PC-3 (cell line): Measurements from ENCODE around the gene GTPBP1. TPM values are rescaled to one million over a fixed set of nuclear protein-coding genes. Genes with fewer than 3 reads are reported as not detected.

Experiments
- ATAC-seq: fragments of 200-7000 bp; cut with Tn5 transposase; 2 replicates; pipeline ENCODE4 v1.9.1; 2020; ENCODE audit warnings: mild to moderate bottlenecking, moderate library complexity
- BruUV-seq: library from RNA; stranded (reverse); fragments of 400-500 nt; replicated peaks from 2 replicates; lab custom pipeline; 2021; lab: Mats Ljungman, UMichigan
- CTCF ChIA-PET: fragments of 300-600 bp; sonication (Branson Sonifier 250); formaldehyde crosslinking; loops from one replicate; lab custom pipeline; 2022; ENCODE audit warnings: antibody characterized with exemption; lab: Charles Lee
- POLR2A ChIA-PET: fragments of 300-600 bp; sonication (Branson Sonifier 250); formaldehyde crosslinking; loops from one replicate; lab custom pipeline; 2022; ENCODE audit warnings: antibody characterized with exemption; ENCODE audit not compliant: unreplicated experiment; lab: Charles Lee
- DNase-seq: peaks from one replicate; pipeline ENCODE4 v3.0.0-alpha.2; 2015
- H2AFZ ChIP-seq: fragments of 300-600 bp; sonication (generic); 2 replicates; pipeline ENCODE4 v1.6.0; 2016; ENCODE audit warnings: antibody characterized with exemption, low read length
- H3F3A ChIP-seq: fragments of 300-600 bp; sonication (generic); one replicate; pipeline ENCODE4 v1.6.0; 2017; ENCODE audit warnings: antibody characterized with exemption, low read length, control low read depth, mild to moderate bottlenecking; ENCODE audit not compliant: unreplicated experiment
- H3K27ac ChIP-seq: fragments of 300-600 bp; sonication (generic); 2 replicates; pipeline ENCODE4 v1.5.1; 2016; ENCODE audit warnings: mild to moderate bottlenecking, low read length
- H3K27me3 ChIP-seq: fragments of 300-600 bp; sonication (generic); 2 replicates; pipeline ENCODE4 v1.6.1; 2016; ENCODE audit warnings: low read length, mixed read lengths
- H3K36me3 ChIP-seq: fragments of 300-600 bp; sonication (generic); 2 replicates; pipeline ENCODE4 v1.6.1; 2016; ENCODE audit warnings: low read depth, mixed run types, low read length, mixed read lengths
- H3K4me1 ChIP-seq: fragments of 300-600 bp; sonication (generic); 2 replicates; pipeline ENCODE4 v1.5.1; 2016; ENCODE audit warnings: low read length; ENCODE audit not compliant: insufficient read depth
- H3K4me2 ChIP-seq: fragments of 300-600 bp; sonication (generic); 2 replicates; pipeline ENCODE4 v1.6.0; 2016; ENCODE audit warnings: low read length
- H3K4me3 ChIP-seq: fragments of 300-600 bp; sonication (generic); 2 replicates; pipeline ENCODE4 v1.5.1; 2016; ENCODE audit warnings: mild to moderate bottlenecking, low read length, mixed read lengths
- H3K79me2 ChIP-seq: fragments of 300-600 bp; sonication (generic); 2 replicates; pipeline ENCODE4 v1.6.1; 2017; ENCODE audit warnings: low read length, mixed read lengths
- H3K9ac ChIP-seq: fragments of 300-600 bp; sonication (generic); 2 replicates; pipeline ENCODE4 v1.6.0; 2016; ENCODE audit warnings: mild to moderate bottlenecking, low read length
- H3K9me2 ChIP-seq: fragments of 300-600 bp; sonication (generic); replicated peaks from 2 replicates; pipeline ENCODE4 v1.6.1; 2016; ENCODE audit warnings: mixed run types, low read length, mixed read lengths
- H3K9me3 ChIP-seq: fragments of 300-600 bp; sonication (generic); 2 replicates; pipeline ENCODE4 v1.6.1; 2016; ENCODE audit warnings: low read length, mixed read lengths
- H4K20me1 ChIP-seq: fragments of 300-600 bp; sonication (generic); 2 replicates; pipeline ENCODE4 v1.6.1; 2016; ENCODE audit warnings: low read length, mixed read lengths
- EZH2 ChIP-seq: fragments of 300-600 bp; sonication (generic); IDR thresholded peaks from one replicate; pipeline ENCODE4 v1.6.1; 2017; ENCODE audit warnings: antibody characterized with exemption, mild to moderate bottlenecking, low read length; ENCODE audit not compliant: unreplicated experiment
- EZH2phosphoT487 ChIP-seq: fragments of 300-600 bp; sonication (generic); IDR thresholded peaks from 2 replicates; pipeline ENCODE4 v1.6.1; 2018; ENCODE audit warnings: mild to moderate bottlenecking, antibody characterized with exemption, low read length, borderline replicate concordance
- intact Hi-C: fragments of 100-400 bp; cut with micrococcal nuclease; formaldehyde crosslinking; loops from 2 replicates; pipeline ENCODE4 v1.9.0; 2023
- total RNA-seq: library from RNA; depleted of rRNA; stranded (reverse); fragments of >200 nt; gene quantifications from 2 replicates; pipeline ENCODE4 v1.2.3, GENCODE V29; 2014
- TF ChIP-seq, protein P1 (sequence below): fragments of 300-600 bp; sonication (generic); conservative IDR thresholded peaks from 2 replicates; pipeline ENCODE4 v1.5.1; 2017; ENCODE audit warnings: antibody characterized with exemption, low read depth, mild to moderate bottlenecking, low read length

GTPBP1 gene
- total RNA-seq, 1 experiment from 2014 or later: 28.2 TPM

DNA sequence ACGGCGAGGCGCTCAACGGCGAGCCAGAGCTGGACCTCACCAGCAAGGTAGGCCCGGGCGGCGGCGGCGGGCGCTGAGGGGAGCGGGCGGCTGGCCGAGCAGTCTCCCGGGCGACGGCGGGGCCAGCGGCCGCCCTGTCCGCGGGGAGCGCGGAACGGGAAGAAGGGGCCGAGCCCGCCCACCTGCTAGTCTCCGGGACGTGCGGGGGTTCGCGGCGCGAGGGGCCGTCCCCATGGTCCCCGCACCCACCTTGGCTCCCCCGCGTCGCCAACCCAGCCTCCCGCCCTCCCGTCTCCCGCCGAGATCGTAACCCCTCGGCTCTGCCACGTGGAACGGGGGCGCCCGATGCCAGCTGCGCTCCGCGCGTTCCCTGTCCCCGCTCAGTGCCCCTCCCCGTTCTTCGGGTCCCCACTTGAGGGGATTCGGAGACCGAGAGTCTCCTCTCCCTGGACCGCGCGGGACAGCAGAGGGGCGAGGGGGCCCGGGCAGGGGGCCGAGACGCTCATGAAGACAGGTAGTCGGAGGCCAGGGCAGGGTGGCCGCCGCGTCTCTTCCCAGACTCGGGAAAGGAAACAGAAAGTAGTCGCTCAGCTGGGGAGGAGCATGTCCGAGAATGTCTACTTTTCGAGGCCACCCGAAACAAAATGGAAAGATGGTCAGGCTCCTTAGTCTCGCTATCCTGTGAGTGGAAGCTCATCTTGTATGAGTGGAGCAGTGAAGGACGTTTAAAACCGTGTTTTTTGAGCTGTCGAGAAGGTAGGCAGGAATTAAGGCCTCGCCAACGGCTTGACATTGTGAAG is 557 bp downstream of the GTPBP1 start:
- Histone ChIP-seq H3K4me3 (peak overlapping the region; percentile 95), H3K4me1 (peaks cover 41% of the 10 kb centered on the region), H3K27ac (peak overlapping the region; percentile 67), H3K4me2 (peak overlapping the region; percentile 94), H2AFZ (peak overlapping the region; percentile 46; the same call in 1 of the 2 replicates), H3K9me3 (no peaks in the 10 kb centered on the region), H4K20me1 (peaks cover 41% of the 10 kb centered on the region), H3K9me2 (no peaks in the 10 kb centered on the region), H3K79me2 (peaks cover 55% of the 10 kb centered on the region), H3F3A (no peaks in the 10 kb centered on the region), H3K9ac (peak overlapping the region; percentile 93), H3K36me3 (0 out of 2 replicates have a peak, but pooled peaks cover 3% of the 10 kb centered on the region), H3K27me3 (no peaks in the 10 kb centered on the region)
- ChIA-PET POLR2A (interaction anchor here (1.0 kb wide), 1 partner anchor 9 kb away, joined by 7 read pairs; no protein-coding TSS in a partner anchor), CTCF (interaction anchor here (1.1 kb wide), 1 partner anchor 25 kb away, joined by 3 read pairs; the partner anchor contains the start of gene TOMM22)
- intact Hi-C loops: no loop called here
- DNase-seq: no peak
- BruUV-seq: no TSS peak
- TF ChIP-seq EZH2 (no peak), EZH2phosphoT487 (no peak)
- TF ChIP-seq, protein P1, sequence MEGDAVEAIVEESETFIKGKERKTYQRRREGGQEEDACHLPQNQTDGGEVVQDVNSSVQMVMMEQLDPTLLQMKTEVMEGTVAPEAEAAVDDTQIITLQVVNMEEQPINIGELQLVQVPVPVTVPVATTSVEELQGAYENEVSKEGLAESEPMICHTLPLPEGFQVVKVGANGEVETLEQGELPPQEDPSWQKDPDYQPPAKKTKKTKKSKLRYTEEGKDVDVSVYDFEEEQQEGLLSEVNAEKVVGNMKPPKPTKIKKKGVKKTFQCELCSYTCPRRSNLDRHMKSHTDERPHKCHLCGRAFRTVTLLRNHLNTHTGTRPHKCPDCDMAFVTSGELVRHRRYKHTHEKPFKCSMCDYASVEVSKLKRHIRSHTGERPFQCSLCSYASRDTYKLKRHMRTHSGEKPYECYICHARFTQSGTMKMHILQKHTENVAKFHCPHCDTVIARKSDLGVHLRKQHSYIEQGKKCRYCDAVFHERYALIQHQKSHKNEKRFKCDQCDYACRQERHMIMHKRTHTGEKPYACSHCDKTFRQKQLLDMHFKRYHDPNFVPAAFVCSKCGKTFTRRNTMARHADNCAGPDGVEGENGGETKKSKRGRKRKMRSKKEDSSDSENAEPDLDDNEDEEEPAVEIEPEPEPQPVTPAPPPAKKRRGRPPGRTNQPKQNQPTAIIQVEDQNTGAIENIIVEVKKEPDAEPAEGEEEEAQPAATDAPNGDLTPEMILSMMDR: no peak
- no peak for ATAC-seq

- POLR2A ChIA-PET: no interaction called here
- no peaks in the 10 kb centered on the region for H3K27me3 ChIP-seq
- peak overlapping the region; percentile 94 for H3K4me2 ChIP-seq
- BruUV-seq: no TSS peak
- H3K79me2 ChIP-seq: peaks cover 61% of the 10 kb centered on the region
- CTCF ChIA-PET: interaction anchor here (0.6 kb wide), 1 partner anchor 12 kb away, joined by 3 read pairs; no protein-coding TSS in a partner anchor
- H3K9ac ChIP-seq: peak overlapping the region; percentile 93
- intact Hi-C loops: no loop called here
- no peaks in the 10 kb centered on the region for H3F3A ChIP-seq
- ATAC-seq (no peak), DNase-seq (peak; percentile 7)
- H3K9me3 ChIP-seq: no peaks in the 10 kb centered on the region
- H3K27ac ChIP-seq: peak overlapping the region; percentile 67
- peak overlapping the region; percentile 95 for H3K4me3 ChIP-seq
- no peak for TF ChIP-seq EZH2
- TF ChIP-seq, protein P1: no peak
- no peak for TF ChIP-seq EZH2phosphoT487
- peaks cover 37% of the 10 kb centered on the region for H3K4me1 ChIP-seq
- H3K36me3 ChIP-seq: 0 out of 2 replicates have a peak, but pooled peaks cover 3% of the 10 kb centered on the region
- no peak overlapping the region for H2AFZ ChIP-seq
- H3K9me2 ChIP-seq: no peaks in the 10 kb centered on the region
- peaks cover 41% of the 10 kb centered on the region for H4K20me1 ChIP-seq
Measured at GRCh38 chr22:38706901-38707195, 1.1 kb downstream of the GTPBP1 start.
